Neural cell (in vitro differentiated cells): ENCODE data around the gene TBX18.

ENCODE experiments used
- EP300 ChIP-seq: fragments of 450-650 bp; conservative IDR thresholded peaks from 2 replicates; pipeline ENCODE4 v1.6.1; 2014; ENCODE audit warnings: antibody characterized with exemption, mild to moderate bottlenecking, moderate library complexity; ENCODE audit not compliant: poor library complexity, severe bottlenecking
- EZH2 ChIP-seq: fragments of 200-600, 300-800 bp; shearing (Covaris generic), sonication (generic); IDR thresholded peaks from 2 replicates; pipeline ENCODE4 v1.6.1; 2014; ENCODE audit warnings: antibody characterized with exemption, low read length, borderline replicate concordance, mild to moderate bottlenecking; ENCODE audit not compliant: insufficient read depth, poor library complexity, severe bottlenecking
- MXI1 ChIP-seq: fragments of 450-650 bp; conservative IDR thresholded peaks from 2 replicates; pipeline ENCODE4 v1.6.1; 2014; ENCODE audit warnings: antibody characterized with exemption, mild to moderate bottlenecking; ENCODE audit not compliant: poor library complexity, severe bottlenecking
- POLR2AphosphoS5 ChIP-seq: IDR thresholded peaks from 2 replicates; pipeline ENCODE4 v1.6.1; 2012
- RAD21 ChIP-seq: fragments of 450-650 bp; conservative IDR thresholded peaks from 2 replicates; pipeline ENCODE4 v1.6.1; 2014; ENCODE audit warnings: antibody characterized with exemption, mild to moderate bottlenecking, moderate library complexity
- SMC3 ChIP-seq: fragments of 450-650 bp; conservative IDR thresholded peaks from 2 replicates; pipeline ENCODE4 v1.6.1; 2014; ENCODE audit warnings: antibody characterized with exemption, mild to moderate bottlenecking, moderate library complexity; ENCODE audit not compliant: poor library complexity
- TAF1 ChIP-seq: IDR thresholded peaks from 2 replicates; pipeline ENCODE4 v1.6.1; 2012; ENCODE audit warnings: low read depth
- TF ChIP-seq, protein P1 (sequence below): IDR thresholded peaks from 2 replicates; pipeline ENCODE4 v1.6.1; 2012; ENCODE audit warnings: borderline replicate concordance
- TF ChIP-seq, protein P2 (sequence below): fragments of 450-650 bp; IDR thresholded peaks from 2 replicates; pipeline ENCODE4 v1.5.1; 2014; ENCODE audit warnings: antibody characterized with exemption, mild to moderate bottlenecking, moderate library complexity; ENCODE audit not compliant: poor library complexity, severe bottlenecking

DNA sequence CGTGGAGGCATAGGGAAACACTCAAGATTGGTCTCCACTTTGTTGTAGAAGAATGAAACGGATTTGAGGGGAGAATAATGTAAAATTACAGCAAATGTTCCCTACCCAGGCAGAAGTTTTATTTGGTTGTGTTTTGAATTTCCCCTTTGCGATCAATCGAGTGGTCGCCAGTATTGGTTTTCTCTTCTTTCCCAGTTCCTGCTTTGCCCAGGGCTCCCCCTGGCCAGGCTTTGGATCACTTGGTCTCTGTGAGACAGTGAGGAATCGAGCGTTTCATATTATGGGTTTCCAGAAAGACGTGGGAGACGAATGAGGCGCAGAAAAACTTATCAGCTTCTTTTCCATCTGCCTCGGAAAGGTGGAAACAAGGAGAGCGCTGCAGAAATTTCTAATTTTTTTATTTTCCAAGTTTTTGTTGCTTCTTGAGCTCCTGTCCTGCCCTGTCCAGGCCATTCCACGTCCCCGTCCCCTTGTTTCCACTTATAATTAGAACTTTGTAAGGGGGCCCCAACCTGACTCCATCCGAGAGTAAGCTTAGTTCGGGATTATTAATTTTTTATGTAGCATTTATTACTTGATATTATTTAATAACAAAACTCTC is 7.5 kb upstream of the TBX18 start:
- TF ChIP-seq, protein P1, sequence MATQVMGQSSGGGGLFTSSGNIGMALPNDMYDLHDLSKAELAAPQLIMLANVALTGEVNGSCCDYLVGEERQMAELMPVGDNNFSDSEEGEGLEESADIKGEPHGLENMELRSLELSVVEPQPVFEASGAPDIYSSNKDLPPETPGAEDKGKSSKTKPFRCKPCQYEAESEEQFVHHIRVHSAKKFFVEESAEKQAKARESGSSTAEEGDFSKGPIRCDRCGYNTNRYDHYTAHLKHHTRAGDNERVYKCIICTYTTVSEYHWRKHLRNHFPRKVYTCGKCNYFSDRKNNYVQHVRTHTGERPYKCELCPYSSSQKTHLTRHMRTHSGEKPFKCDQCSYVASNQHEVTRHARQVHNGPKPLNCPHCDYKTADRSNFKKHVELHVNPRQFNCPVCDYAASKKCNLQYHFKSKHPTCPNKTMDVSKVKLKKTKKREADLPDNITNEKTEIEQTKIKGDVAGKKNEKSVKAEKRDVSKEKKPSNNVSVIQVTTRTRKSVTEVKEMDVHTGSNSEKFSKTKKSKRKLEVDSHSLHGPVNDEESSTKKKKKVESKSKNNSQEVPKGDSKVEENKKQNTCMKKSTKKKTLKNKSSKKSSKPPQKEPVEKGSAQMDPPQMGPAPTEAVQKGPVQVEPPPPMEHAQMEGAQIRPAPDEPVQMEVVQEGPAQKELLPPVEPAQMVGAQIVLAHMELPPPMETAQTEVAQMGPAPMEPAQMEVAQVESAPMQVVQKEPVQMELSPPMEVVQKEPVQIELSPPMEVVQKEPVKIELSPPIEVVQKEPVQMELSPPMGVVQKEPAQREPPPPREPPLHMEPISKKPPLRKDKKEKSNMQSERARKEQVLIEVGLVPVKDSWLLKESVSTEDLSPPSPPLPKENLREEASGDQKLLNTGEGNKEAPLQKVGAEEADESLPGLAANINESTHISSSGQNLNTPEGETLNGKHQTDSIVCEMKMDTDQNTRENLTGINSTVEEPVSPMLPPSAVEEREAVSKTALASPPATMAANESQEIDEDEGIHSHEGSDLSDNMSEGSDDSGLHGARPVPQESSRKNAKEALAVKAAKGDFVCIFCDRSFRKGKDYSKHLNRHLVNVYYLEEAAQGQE, result no peak
- TF ChIP-seq, protein P2, sequence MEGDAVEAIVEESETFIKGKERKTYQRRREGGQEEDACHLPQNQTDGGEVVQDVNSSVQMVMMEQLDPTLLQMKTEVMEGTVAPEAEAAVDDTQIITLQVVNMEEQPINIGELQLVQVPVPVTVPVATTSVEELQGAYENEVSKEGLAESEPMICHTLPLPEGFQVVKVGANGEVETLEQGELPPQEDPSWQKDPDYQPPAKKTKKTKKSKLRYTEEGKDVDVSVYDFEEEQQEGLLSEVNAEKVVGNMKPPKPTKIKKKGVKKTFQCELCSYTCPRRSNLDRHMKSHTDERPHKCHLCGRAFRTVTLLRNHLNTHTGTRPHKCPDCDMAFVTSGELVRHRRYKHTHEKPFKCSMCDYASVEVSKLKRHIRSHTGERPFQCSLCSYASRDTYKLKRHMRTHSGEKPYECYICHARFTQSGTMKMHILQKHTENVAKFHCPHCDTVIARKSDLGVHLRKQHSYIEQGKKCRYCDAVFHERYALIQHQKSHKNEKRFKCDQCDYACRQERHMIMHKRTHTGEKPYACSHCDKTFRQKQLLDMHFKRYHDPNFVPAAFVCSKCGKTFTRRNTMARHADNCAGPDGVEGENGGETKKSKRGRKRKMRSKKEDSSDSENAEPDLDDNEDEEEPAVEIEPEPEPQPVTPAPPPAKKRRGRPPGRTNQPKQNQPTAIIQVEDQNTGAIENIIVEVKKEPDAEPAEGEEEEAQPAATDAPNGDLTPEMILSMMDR, result no peak
- TF ChIP-seq EZH2 (no peak), RAD21 (no peak), POLR2AphosphoS5 (peak; percentile 74), EP300 (no peak), MXI1 (no peak), TAF1 (no peak), SMC3 (no peak)
